ENCODE measurements around the gene TMEM30B. TPM values are rescaled to one million over a fixed set of nuclear protein-coding genes. Genes with fewer than 3 reads are reported as not detected.

TMEM30B gene
- total RNA-seq, 4 donors from 2014 or later = 2.0 to 3.4 (median 2.8) TPM

GRCh38 chr14:61229475-61229888, 51.7 kb downstream of the TMEM30B start:
- TF ChIP-seq CTCF (IDR thresholded peaks at IDR 0.05; ENCODE audit: low read depth) = no peak

- TF ChIP-seq CTCF (IDR thresholded peaks at IDR 0.05; ENCODE audit: low read depth) = no peak
These were observed 53.1 kb downstream of the TMEM30B start for GRCh38 chr14:61227884-61228591.

Other genes with a start within 250 kb of the TMEM30B start
- gene PRKCH, start 40.2 kb upstream of the TMEM30B start, total RNA-seq = 10 to 100 TPM; 25.8 to 46.3 (median 36.4) TPM

All from subcutaneous adipose tissue (tissue), 4 donors.